Mucosa of descending colon (tissue), 3 donors: Measurements from ENCODE around the gene LRRC14B. TPM values are rescaled to one million over a fixed set of nuclear protein-coding genes. Genes with fewer than 3 reads are reported as not detected.

ENCODE experiments used
- ATAC-seq: fragments of 200-7000 bp; cut with Tn5 transposase; one replicate; pipeline ENCODE4 v1.9.1; 2020; ENCODE audit warnings: mild to moderate bottlenecking, moderate library complexity
- DNase-seq, 3 donors: peaks; one replicate each; pipeline ENCODE4 v3.0.0-alpha.2; 2020
- H3K36me3 ChIP-seq: fragments of 200-600 bp; one replicate; pipeline ENCODE4 v1.8.0; 2021; ENCODE audit warnings: low read depth, mild to moderate bottlenecking
- H3K4me1 ChIP-seq: fragments of 200-600 bp; one replicate; pipeline ENCODE4 v1.8.0; 2021; ENCODE audit warnings: low read depth, mild to moderate bottlenecking
- H3K4me3 ChIP-seq: fragments of 200-600 bp; one replicate; pipeline ENCODE4 v1.8.0; 2021; ENCODE audit warnings: mild to moderate bottlenecking
- H3K9me3 ChIP-seq: fragments of 200-600 bp; one replicate; pipeline ENCODE4 v1.8.0; 2021; ENCODE audit warnings: mild to moderate bottlenecking
- intact Hi-C, 2 donors: fragments of 100-400 bp; cut with DNase I in 1 of 2; cut with micrococcal nuclease in 1 of 2; formaldehyde crosslinking; loops; one replicate each; pipeline versions ENCODE4 v1.11.0 to v1.11.1; 2022; cut with DNase I, micrococcal nuclease
- total RNA-seq, 3 donors: library from RNA; stranded (reverse); fragmentation: NEBNext Ultra II Directional in 2 of 3; extraction: Animal tissue kit (Norgen Biotek cat#: 25700) in 2 of 3; gene quantifications; one replicate each; pipeline versions ENCODE4 v1.2.1 to v1.2.4, GENCODE V29; 2021 to 2023
- TF ChIP-seq, protein P1 (sequence below): fragments of 200-600 bp; IDR thresholded peaks from one replicate; pipeline ENCODE4 v1.8.0; 2022; ENCODE audit warnings: antibody characterized with exemption, mild to moderate bottlenecking
- donor health status: DM: no; HTN: no; CAD: no; lungs with moderate emphysema.
- donor health status: DM: no; HTN: no; CAD: no.
- donor health status: DM: no; HTN: yes; CAD: no.

LRRC14B gene
- total RNA-seq, 3 donors from 2014 or later = not detected

- ATAC-seq (peak; percentile 94), DNase-seq (peak; percentile 85 to 92 (median 91))
- no peak overlapping the region for H3K4me3 ChIP-seq
- H3K9me3 ChIP-seq = no peaks in the 10 kb centered on the region
- TF ChIP-seq, protein P1, sequence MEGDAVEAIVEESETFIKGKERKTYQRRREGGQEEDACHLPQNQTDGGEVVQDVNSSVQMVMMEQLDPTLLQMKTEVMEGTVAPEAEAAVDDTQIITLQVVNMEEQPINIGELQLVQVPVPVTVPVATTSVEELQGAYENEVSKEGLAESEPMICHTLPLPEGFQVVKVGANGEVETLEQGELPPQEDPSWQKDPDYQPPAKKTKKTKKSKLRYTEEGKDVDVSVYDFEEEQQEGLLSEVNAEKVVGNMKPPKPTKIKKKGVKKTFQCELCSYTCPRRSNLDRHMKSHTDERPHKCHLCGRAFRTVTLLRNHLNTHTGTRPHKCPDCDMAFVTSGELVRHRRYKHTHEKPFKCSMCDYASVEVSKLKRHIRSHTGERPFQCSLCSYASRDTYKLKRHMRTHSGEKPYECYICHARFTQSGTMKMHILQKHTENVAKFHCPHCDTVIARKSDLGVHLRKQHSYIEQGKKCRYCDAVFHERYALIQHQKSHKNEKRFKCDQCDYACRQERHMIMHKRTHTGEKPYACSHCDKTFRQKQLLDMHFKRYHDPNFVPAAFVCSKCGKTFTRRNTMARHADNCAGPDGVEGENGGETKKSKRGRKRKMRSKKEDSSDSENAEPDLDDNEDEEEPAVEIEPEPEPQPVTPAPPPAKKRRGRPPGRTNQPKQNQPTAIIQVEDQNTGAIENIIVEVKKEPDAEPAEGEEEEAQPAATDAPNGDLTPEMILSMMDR = peak; percentile 90
- intact Hi-C loops = no loop called here
- H3K36me3 ChIP-seq = no peaks in the 10 kb centered on the region
- H3K4me1 ChIP-seq = peaks cover 11% of the 10 kb centered on the region
Measured at GRCh38 chr5:188488-189481, 2.5 kb upstream of the LRRC14B start.

GRCh38 chr5:189486-189885 is 1.8 kb upstream of the LRRC14B start:
- Histone ChIP-seq H3K36me3 (no peaks in the 10 kb centered on the region), H3K4me3 (no peak overlapping the region), H3K4me1 (peaks cover 11% of the 10 kb centered on the region), H3K9me3 (no peaks in the 10 kb centered on the region)
- DNase-seq (no peak), ATAC-seq (no peak)
- TF ChIP-seq, protein P1 = no peak
- intact Hi-C loops = no loop called here

GRCh38 chr5:189976-190365 is 1.3 kb upstream of the LRRC14B start:
- DNase-seq (no peak), ATAC-seq (no peak)
- H3K4me3 ChIP-seq = no peak overlapping the region
- peaks cover 11% of the 10 kb centered on the region for H3K4me1 ChIP-seq
- intact Hi-C loops = no loop called here
- H3K36me3 ChIP-seq = no peaks in the 10 kb centered on the region
- TF ChIP-seq, protein P1 = no peak
- no peaks in the 10 kb centered on the region for H3K9me3 ChIP-seq

DNA sequence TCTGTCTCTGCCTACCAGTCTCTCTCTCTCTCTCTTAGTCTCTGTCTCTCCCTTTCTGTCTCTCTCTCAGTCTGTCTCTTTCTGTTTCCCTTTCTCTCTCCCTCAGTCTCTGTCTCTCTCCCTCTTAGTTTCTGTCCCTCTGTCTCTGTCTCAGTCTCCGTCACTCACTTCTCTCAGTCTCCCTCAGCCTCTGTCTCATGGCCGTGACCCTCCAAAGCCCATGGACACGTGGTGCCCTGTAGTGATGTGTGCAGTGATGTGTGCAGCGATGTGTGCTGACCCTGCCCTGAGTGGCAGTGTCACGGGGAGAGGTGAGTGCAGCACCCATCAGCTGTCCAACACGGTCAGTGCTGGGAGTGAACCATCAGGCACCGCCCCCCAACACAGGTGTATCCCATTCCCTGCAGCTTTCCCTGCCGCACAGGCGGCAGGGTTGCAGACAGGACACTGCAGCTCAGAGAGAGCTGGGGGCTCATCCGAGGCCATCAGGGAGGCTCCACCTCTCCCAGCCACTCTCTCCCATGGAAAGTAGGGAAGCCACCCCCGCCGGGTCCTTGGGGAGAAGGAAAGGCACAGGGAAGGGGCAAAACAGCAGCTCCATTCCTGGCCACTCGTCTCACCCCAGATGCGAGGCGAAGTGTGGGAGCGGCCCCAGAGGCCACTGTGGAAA is 794 bp upstream of the LRRC14B start:
- peaks cover 11% of the 10 kb centered on the region for H3K4me1 ChIP-seq
- DNase-seq = no peak
- no peak for ATAC-seq
- no peaks in the 10 kb centered on the region for H3K36me3 ChIP-seq
- H3K9me3 ChIP-seq = no peaks in the 10 kb centered on the region
- TF ChIP-seq, protein P1 = no peak
- H3K4me3 ChIP-seq = no peak overlapping the region
- intact Hi-C loops = no loop called here

- intact Hi-C loops = no loop called here
- Histone ChIP-seq H3K4me3 (no peak overlapping the region), H3K9me3 (no peaks in the 10 kb centered on the region), H3K4me1 (peaks cover 11% of the 10 kb centered on the region), H3K36me3 (no peaks in the 10 kb centered on the region)
- DNase-seq (no peak), ATAC-seq (no peak)
- TF ChIP-seq, protein P1 = no peak
Measured at GRCh38 chr5:191949-192690, 825 bp downstream of the LRRC14B start.
